ENCODE measurements around the gene INPP5D.

INPP5D gene

Small RNAs within 50 kb of the gene (small RNA-seq; reads per million reads assigned to genes)
- 0 reads per million in 2 experiments for gene RN7SL32P

All from SK-N-DZ (cell line).